Measurements from ENCODE around the gene TFAP2B. TPM values are rescaled to one million over a fixed set of nuclear protein-coding genes. Genes with fewer than 3 reads are reported as not detected.

Gene TFAP2B
- total RNA-seq, 1 experiment from 2014 or later: not detected

GRCh38 chr6:50824552-50824951 is 5.9 kb downstream of the TFAP2B start:
- no peak for DNase-seq (ENCODE audit: low read depth)

- DNase-seq (ENCODE audit: low read depth): no peak
These were observed 6.8 kb downstream of the TFAP2B start for GRCh38 chr6:50825375-50826036.

GRCh38 chr6:50826037-50826761 is 7.5 kb downstream of the TFAP2B start:
- no peak for DNase-seq (ENCODE audit: low read depth)

DNA sequence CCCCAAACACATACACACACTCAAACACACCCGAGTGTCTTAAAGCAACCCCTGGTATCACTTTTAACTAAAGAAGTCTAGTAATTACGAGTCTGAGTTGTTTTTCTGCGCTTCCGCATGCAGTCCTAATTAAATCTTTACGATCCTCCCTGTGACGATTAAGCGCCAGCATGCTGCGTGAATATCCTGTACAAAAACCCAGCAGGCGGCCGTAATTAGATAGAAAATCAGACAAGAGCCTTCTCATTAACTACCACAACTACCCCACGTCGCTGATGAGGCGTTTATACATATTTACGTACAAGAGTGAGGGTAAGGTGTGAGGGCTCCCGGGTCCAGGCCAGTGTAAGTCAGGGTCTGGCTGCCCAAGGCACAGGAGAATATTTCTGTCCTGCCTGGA is 8.1 kb downstream of the TFAP2B start:
- no peak for DNase-seq (ENCODE audit: low read depth)

DNA sequence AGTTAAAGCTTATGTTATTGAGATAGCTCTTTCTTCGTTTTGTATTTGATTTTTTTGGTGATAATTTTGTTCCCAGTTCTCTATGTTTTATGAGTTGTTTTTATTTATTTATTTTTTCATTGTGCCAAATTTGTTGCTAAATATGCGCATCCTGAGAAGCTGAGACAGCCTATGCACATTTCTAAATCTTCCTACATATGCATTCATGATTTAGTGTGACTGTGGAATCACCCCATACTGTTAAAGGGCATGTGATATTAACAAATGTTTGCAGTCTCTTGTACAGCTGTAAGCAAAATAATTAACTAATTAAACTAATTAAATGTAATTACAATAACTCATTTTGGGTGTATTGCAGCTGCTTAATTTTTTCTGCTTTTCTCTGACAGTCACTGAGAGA is 10.4 kb downstream of the TFAP2B start:
- DNase-seq (ENCODE audit: low read depth): no peak

DNA sequence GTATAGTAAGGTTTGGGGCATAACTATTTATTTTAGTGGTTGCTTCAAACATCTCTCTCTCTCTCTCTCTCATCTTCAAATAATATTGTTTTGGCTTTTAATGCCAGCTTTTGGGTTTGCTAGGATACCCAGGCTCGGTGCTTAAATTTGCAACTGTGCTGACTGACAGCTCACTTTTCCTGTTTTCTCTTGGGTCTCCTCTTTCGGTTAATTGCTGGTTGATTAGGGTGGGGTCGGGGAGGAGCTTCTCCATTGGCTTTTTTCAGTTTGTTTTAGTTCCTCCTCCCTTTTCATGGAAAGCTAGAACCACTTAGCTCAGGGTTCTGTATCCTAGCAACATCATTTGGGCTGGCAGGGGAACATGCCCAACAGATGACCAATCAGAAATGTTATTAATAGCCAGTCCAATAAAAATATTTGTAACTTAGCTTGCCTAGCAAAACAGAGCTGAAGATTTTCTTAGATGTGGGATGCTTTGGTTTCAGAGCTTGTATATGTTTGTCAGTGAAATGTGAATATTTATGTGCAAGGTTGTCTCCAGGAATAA is 11.3 kb downstream of the TFAP2B start:
- no peak for DNase-seq (ENCODE audit: low read depth)

DNA sequence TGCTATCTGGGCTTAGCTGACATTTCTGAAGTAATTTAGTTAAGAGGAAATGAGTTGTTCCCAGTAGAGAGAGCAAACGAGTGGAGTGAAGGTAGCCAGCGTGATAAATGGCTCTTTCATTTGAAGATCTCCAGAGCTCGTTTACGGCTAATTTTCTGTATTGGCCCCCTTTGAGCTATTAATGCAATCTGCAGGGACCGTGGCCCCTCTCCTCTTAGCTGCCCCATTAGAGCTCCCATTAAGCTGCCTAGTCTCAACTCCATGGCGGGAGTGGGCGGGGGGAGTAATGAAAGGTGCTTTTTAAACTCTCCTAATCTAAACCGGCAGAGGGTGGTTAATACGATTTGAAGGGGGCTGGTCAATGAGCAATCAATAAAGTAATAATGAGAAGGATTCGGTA is 12.5 kb downstream of the TFAP2B start:
- no peak for DNase-seq (ENCODE audit: low read depth)

GRCh38 chr6:50832912-50833311 is 14.2 kb downstream of the TFAP2B start:
- no peak for DNase-seq (ENCODE audit: low read depth)

DNA sequence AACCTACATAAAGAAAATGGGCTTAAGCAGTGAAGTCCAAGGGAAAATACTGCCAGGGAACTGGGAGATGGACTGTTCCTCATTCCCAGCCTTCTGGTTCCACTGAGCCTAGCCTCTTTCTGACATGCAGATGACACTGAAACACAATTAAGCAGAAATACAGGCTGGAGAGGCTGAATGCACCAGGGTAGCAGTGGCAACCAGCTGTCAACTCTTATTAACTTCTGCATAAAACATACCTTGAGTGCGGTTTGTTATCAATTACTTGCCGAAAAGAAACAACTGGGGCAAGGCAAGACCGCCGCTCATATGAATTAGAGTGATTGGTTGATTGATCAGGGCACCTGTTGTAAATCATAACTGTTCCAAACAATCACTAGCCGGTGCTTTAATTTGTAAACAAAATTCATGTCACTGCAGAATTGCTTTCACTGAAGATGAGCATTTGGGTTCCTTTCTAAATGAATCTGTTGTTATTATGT is 16.3 kb downstream of the TFAP2B start:
- no peak for DNase-seq (ENCODE audit: low read depth)

GRCh38 chr6:50836231-50836630 is 17.6 kb downstream of the TFAP2B start:
- no peak for DNase-seq (ENCODE audit: low read depth)

- DNase-seq (ENCODE audit: low read depth): no peak
These were observed 19.1 kb downstream of the TFAP2B start for GRCh38 chr6:50837589-50838445.

GRCh38 chr6:50840112-50840810 is 21.6 kb downstream of the TFAP2B start:
- no peak for DNase-seq (ENCODE audit: low read depth)

DNA sequence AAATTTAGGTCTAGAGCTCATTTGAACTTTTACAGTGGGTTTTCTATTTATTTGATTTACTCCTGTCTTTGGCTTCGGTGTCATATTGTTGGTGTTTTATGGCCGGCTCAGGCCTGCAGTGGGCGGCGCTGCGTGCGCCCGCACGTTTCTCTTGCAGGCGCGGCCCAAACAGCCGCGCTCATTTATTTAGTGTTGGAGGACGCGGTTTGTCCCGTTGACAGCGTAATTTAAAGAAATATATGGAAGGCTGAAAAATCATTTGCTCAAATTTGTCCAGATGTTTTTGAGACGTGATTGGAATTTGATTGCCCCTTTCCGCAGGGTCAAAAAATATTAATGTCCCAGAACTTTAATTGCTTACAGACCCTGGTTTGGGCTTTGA is 22.1 kb downstream of the TFAP2B start:
- no peak for DNase-seq (ENCODE audit: low read depth)

DNA sequence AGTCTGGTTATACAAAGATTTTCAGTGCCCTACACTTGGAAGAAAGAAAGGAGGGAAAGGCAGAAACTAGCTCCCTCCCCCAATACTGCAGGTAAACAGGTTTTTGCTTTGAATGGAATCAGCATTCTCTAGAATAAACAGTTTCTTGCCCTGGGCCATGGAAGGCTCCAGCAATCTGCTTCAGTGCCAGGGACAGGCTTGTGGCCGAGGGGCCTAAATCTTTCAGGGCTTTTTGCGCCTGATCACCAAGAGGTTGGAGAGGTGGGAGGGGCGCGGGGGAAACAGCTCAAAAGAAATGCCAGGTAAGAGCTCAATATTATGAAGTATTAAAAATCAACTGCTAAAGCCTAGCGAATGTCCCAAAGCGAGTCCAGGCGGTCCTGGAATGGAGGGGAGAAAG is 23.8 kb downstream of the TFAP2B start:
- DNase-seq (ENCODE audit: low read depth): no peak

DNA sequence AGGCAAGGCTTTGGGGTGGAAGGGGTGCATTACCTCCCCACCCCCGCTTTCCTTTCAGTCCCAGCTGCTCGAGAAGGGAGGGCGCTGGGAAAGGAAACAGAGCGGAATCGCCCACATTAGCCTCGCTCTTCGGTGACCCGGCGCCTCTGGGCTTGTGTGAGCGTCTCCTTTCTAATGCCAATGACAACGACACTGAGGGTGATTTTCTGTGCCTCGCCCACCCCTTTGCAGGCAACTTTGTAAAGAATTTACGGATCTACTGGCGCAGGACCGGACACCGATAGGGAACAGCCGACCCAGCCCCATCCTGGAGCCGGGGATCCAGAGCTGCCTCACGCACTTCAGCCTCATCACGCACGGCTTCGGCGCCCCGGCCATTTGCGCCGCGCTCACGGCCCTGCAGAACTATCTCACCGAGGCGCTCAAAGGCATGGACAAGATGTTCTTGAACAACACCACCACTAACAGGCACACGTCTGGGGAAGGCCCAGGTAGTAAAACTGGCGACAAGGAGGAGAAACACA is 24.3 kb downstream of the TFAP2B start:
- DNase-seq (ENCODE audit: low read depth): no peak

DNA sequence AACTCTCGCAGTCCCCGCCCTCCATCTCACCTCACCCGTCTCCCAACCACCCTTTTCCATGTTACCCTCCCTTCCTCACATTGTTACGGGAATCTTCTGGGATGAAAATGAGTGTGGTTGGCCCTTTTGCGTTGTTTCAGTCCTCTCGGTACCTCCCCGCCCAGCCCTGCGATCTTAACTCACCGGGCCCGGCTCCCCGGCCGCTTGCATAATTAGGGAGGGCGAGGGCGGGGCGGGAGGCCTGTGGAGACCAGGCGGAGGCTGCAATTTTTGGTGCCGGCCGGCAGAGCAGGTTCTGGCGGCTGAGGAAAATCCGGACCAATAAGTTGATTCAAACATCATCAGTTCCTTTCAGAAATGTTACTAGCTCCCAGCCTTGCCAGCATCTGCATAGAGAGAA is 25.2 kb downstream of the TFAP2B start:
- no peak for DNase-seq (ENCODE audit: low read depth)

- no peak for DNase-seq (ENCODE audit: low read depth)
These were observed 26.9 kb downstream of the TFAP2B start for GRCh38 chr6:50845499-50846143.

DNA sequence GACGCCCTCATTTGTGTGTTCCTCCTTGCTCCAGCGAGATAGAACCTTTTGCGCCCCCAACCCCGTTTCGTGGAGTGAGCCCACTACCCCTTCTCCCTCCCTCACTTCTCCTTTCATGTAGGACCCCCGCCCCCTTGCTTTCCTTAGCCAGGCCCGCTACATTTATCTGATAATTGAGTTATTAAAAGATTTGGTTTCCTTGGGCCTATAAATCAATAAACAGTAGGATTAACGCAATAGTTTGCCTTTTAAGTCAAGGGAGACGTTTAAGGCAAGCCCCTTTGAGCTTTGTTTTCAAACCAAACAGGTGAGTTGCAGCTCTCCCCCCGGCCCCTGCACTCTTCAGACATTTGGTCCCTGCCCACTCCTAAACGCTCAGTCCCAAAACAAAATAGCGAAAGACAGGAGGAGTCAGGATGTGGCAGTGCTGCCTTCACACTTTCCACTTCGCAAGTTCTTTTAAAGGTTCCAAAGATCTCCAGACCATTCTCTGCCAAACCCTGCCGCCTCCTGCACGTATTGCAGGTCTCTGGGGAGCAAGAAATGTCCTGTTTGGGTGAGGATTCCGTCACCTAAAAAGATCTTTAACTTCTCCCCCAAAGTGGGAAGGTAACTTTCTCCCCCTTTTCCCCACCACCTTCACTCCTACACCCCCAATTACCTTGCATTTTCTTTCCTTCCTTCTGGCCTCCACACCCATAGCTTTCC is 27.6 kb downstream of the TFAP2B start:
- DNase-seq (ENCODE audit: low read depth): no peak

DNA sequence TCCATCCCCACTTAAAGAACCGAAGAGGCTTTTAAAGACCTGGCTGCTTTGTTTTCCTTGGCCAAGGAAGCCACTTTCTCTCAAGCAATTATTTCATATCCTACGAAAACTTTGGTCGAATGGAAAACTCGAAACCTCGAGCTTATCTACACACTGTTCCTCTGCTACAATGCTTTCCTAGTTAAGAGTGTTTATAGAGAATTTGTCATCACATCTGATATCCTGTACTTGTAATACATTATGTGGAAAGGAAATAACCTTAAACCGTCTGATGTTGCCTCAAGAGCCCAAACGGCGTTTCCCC is 28.1 kb downstream of the TFAP2B start:
- no peak for DNase-seq (ENCODE audit: low read depth)

DNA sequence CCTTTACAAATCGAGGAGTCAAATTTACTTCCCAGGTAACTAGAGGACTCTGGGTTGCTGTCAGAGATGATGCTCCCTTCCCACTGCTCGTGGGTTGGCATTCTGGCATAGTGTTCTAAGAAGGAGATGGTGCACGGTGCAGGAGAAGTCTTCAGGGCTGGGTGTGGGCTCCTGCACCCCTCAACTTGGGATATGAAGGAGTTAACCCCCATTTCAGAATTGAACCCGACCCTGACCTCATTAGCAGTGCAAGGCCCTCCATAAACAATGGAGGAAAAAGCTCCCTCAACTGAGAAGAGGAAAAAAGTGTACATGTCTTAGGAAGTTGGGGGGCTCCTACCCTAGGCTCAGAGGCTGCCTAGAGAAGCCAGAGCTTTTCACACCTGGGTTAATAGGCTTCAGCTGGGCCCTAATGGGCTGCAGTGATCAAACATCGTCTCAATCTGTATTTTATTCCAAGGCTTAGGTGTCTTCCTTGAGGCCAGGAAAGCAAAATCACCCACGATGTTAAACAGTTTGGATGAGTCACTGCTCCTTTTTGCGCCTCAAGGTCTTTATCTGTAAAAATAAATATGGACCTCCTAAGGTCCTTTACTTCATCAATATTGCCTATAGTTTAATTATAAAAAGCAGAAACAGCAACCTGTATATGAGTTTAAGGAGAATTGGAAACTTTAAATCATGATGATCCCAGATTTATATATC is 29.4 kb downstream of the TFAP2B start:
- no peak for DNase-seq (ENCODE audit: low read depth)
